PC-3 (cell line): ENCODE results near the gene USP4. TPM values are rescaled to one million over a fixed set of nuclear protein-coding genes. Genes with fewer than 3 reads are reported as not detected.

ENCODE experiments used
- ATAC-seq: fragments of 200-7000 bp; cut with Tn5 transposase; 2 replicates; pipeline ENCODE4 v1.9.1; 2020; ENCODE audit warnings: mild to moderate bottlenecking, moderate library complexity
- BruUV-seq: library from RNA; stranded (reverse); fragments of 400-500 nt; replicated peaks from 2 replicates; lab custom pipeline; 2021; lab: Mats Ljungman, UMichigan
- CTCF ChIA-PET: fragments of 300-600 bp; sonication (Branson Sonifier 250); formaldehyde crosslinking; loops from one replicate; lab custom pipeline; 2022; ENCODE audit warnings: antibody characterized with exemption; lab: Charles Lee
- POLR2A ChIA-PET: fragments of 300-600 bp; sonication (Branson Sonifier 250); formaldehyde crosslinking; loops from one replicate; lab custom pipeline; 2022; ENCODE audit warnings: antibody characterized with exemption; ENCODE audit not compliant: unreplicated experiment; lab: Charles Lee
- DNase-seq: peaks from one replicate; pipeline ENCODE4 v3.0.0-alpha.2; 2015
- H2AFZ ChIP-seq: fragments of 300-600 bp; sonication (generic); 2 replicates; pipeline ENCODE4 v1.6.0; 2016; ENCODE audit warnings: antibody characterized with exemption, low read length
- H3F3A ChIP-seq: fragments of 300-600 bp; sonication (generic); one replicate; pipeline ENCODE4 v1.6.0; 2017; ENCODE audit warnings: antibody characterized with exemption, low read length, control low read depth, mild to moderate bottlenecking; ENCODE audit not compliant: unreplicated experiment
- H3K27ac ChIP-seq: fragments of 300-600 bp; sonication (generic); 2 replicates; pipeline ENCODE4 v1.5.1; 2016; ENCODE audit warnings: mild to moderate bottlenecking, low read length
- H3K27me3 ChIP-seq: fragments of 300-600 bp; sonication (generic); 2 replicates; pipeline ENCODE4 v1.6.1; 2016; ENCODE audit warnings: low read length, mixed read lengths
- H3K36me3 ChIP-seq: fragments of 300-600 bp; sonication (generic); 2 replicates; pipeline ENCODE4 v1.6.1; 2016; ENCODE audit warnings: low read depth, mixed run types, low read length, mixed read lengths
- H3K4me1 ChIP-seq: fragments of 300-600 bp; sonication (generic); 2 replicates; pipeline ENCODE4 v1.5.1; 2016; ENCODE audit warnings: low read length; ENCODE audit not compliant: insufficient read depth
- H3K4me2 ChIP-seq: fragments of 300-600 bp; sonication (generic); 2 replicates; pipeline ENCODE4 v1.6.0; 2016; ENCODE audit warnings: low read length
- H3K4me3 ChIP-seq: fragments of 300-600 bp; sonication (generic); 2 replicates; pipeline ENCODE4 v1.5.1; 2016; ENCODE audit warnings: mild to moderate bottlenecking, low read length, mixed read lengths
- H3K79me2 ChIP-seq: fragments of 300-600 bp; sonication (generic); 2 replicates; pipeline ENCODE4 v1.6.1; 2017; ENCODE audit warnings: low read length, mixed read lengths
- H3K9ac ChIP-seq: fragments of 300-600 bp; sonication (generic); 2 replicates; pipeline ENCODE4 v1.6.0; 2016; ENCODE audit warnings: mild to moderate bottlenecking, low read length
- H3K9me2 ChIP-seq: fragments of 300-600 bp; sonication (generic); replicated peaks from 2 replicates; pipeline ENCODE4 v1.6.1; 2016; ENCODE audit warnings: mixed run types, low read length, mixed read lengths
- H3K9me3 ChIP-seq: fragments of 300-600 bp; sonication (generic); 2 replicates; pipeline ENCODE4 v1.6.1; 2016; ENCODE audit warnings: low read length, mixed read lengths
- H4K20me1 ChIP-seq: fragments of 300-600 bp; sonication (generic); 2 replicates; pipeline ENCODE4 v1.6.1; 2016; ENCODE audit warnings: low read length, mixed read lengths
- CTCF ChIP-seq: fragments of 300-600 bp; sonication (generic); conservative IDR thresholded peaks from 2 replicates; pipeline ENCODE4 v1.5.1; 2017; ENCODE audit warnings: antibody characterized with exemption, low read depth, mild to moderate bottlenecking, low read length
- EZH2 ChIP-seq: fragments of 300-600 bp; sonication (generic); IDR thresholded peaks from one replicate; pipeline ENCODE4 v1.6.1; 2017; ENCODE audit warnings: antibody characterized with exemption, mild to moderate bottlenecking, low read length; ENCODE audit not compliant: unreplicated experiment
- EZH2phosphoT487 ChIP-seq: fragments of 300-600 bp; sonication (generic); IDR thresholded peaks from 2 replicates; pipeline ENCODE4 v1.6.1; 2018; ENCODE audit warnings: mild to moderate bottlenecking, antibody characterized with exemption, low read length, borderline replicate concordance
- intact Hi-C: fragments of 100-400 bp; cut with micrococcal nuclease; formaldehyde crosslinking; loops from 2 replicates; pipeline ENCODE4 v1.9.0; 2023
- total RNA-seq: library from RNA; depleted of rRNA; stranded (reverse); fragments of >200 nt; gene quantifications from 2 replicates; pipeline ENCODE4 v1.2.3, GENCODE V29; 2014

The USP4 gene
- total RNA-seq, 1 experiment from 2014 or later = 19.9 TPM

DNA sequence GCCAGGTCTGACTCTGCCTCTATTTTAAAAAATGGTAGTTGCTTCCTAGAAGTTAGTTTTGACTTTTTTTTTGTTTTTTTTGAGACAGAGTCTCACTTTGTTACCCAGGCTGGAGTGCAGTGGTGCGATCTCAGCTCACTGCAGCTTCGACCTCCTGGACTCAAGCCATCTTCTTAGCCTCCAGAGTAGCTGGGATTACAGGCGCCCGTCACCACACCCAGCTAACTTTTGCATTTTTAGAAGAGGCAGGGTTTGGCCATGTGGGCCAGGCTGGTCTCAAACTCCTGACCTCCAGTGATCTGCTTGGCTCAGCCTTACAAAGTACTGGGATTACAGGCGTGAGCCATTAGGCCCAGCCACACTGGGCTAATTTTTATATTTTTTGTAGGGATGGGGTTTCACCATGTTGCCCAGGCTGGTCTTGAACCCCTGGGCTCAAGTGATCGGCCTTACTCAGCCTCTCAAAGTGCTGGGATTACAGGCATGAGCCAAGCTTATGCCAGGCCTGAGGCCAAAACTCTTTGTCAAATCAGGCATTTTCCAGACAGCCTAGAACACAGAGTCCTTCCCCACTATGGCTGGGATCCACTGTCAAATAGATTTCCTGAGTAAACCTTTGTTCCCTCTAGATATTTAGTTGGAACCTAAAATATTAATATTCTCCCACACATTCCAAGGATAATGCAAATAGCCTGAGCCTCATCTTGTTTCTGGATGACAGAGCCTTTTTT lies 76.5 kb downstream of the USP4 start:
- ATAC-seq (no peak), DNase-seq (no peak)
- Histone ChIP-seq H3K27me3 (no peaks in the 10 kb centered on the region), H3F3A (no peaks in the 10 kb centered on the region), H3K9me2 (no peaks in the 10 kb centered on the region), H3K4me1 (no peaks in the 10 kb centered on the region), H3K4me2 (no peak overlapping the region), H3K79me2 (no peaks in the 10 kb centered on the region), H3K27ac (no peak overlapping the region), H2AFZ (no peak overlapping the region), H3K9me3 (no peaks in the 10 kb centered on the region), H3K9ac (no peak overlapping the region), H3K36me3 (no peaks in the 10 kb centered on the region), H4K20me1 (no peaks in the 10 kb centered on the region), H3K4me3 (no peak overlapping the region)
- intact Hi-C loops = no loop called here
- ChIA-PET CTCF (no interaction called here), POLR2A (interaction anchor here (0.7 kb wide), 1 partner anchor 15 kb away, joined by 3 read pairs; no protein-coding TSS in a partner anchor)
- TF ChIP-seq EZH2 = no peak
- no peak for TF ChIP-seq CTCF
- no peak for TF ChIP-seq EZH2phosphoT487
- BruUV-seq = no TSS peak

DNA sequence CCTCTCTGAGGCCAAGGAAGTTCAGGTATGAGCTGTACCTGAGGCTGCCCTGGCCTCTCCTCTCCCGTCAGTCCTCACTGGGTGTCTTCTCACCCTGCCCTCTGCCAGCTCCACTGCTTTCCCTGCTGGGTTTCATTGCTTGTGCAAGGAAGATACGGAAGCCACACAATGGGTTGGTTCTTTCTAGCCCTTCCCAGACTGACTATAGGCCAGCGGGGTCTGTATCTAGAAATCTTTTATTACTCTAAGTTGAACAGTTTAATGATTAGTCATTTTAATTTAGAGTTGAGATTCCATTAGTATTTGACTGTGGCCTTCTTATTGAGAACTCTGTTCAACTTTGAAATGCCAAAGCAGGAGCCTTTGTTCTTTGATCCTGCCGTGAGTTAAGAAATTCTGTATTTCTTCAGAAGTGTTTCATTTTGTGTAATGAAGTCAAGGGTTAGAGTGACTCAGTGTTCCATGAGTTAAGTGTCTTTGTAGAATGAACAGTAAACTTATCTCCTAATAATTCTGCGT lies 79.0 kb downstream of the USP4 start:
- Histone ChIP-seq H3K36me3 (no peaks in the 10 kb centered on the region), H3K9ac (no peak overlapping the region), H3K4me1 (peaks cover 7% of the 10 kb centered on the region), H3K79me2 (no peaks in the 10 kb centered on the region), H3F3A (no peaks in the 10 kb centered on the region), H2AFZ (no peak overlapping the region), H3K9me3 (no peaks in the 10 kb centered on the region), H3K27ac (no peak overlapping the region), H4K20me1 (no peaks in the 10 kb centered on the region), H3K4me3 (no peak overlapping the region), H3K27me3 (no peaks in the 10 kb centered on the region), H3K9me2 (no peaks in the 10 kb centered on the region), H3K4me2 (no peak overlapping the region)
- DNase-seq = no peak
- intact Hi-C loops = no loop called here
- ChIA-PET POLR2A (no interaction called here), CTCF (no interaction called here)
- ATAC-seq = peak; percentile 19; the same call in 1 of the 2 replicates
- no peak for TF ChIP-seq EZH2
- TF ChIP-seq CTCF = no peak
- no peak for TF ChIP-seq EZH2phosphoT487
- BruUV-seq = no TSS peak

- DNase-seq = no peak
- no peak overlapping the region for H3K9ac ChIP-seq
- H3K27me3 ChIP-seq = no peaks in the 10 kb centered on the region
- TF ChIP-seq EZH2phosphoT487 (no peak), EZH2 (no peak), CTCF (no peak)
- H4K20me1 ChIP-seq = no peaks in the 10 kb centered on the region
- ChIA-PET CTCF (no interaction called here), POLR2A (no interaction called here)
- H3K36me3 ChIP-seq = no peaks in the 10 kb centered on the region
- H3K4me2 ChIP-seq = no peak overlapping the region
- no TSS peak for BruUV-seq
- no peaks in the 10 kb centered on the region for H3F3A ChIP-seq
- H3K27ac ChIP-seq = no peak overlapping the region
- no peaks in the 10 kb centered on the region for H3K9me2 ChIP-seq
- intact Hi-C loops = no loop called here
- no peak overlapping the region for H3K4me3 ChIP-seq
- H2AFZ ChIP-seq = no peak overlapping the region
- H3K79me2 ChIP-seq = no peaks in the 10 kb centered on the region
- no peaks in the 10 kb centered on the region for H3K9me3 ChIP-seq
- no peak for ATAC-seq
- H3K4me1 ChIP-seq = peaks cover 21% of the 10 kb centered on the region
Measured at GRCh38 chr3:49257187-49257586, 82.7 kb downstream of the USP4 start.
